Regular cardiac myocyte (primary cell): Measurements from ENCODE around the gene BASP1. TPM values are rescaled to one million over a fixed set of nuclear protein-coding genes. Genes with fewer than 3 reads are reported as not detected.

ENCODE experiments used
- total RNA-seq: library from RNA; depleted of rRNA; stranded (reverse); fragments of >200 nt; gene quantifications from 2 replicates; pipeline ENCODE4 v1.2.3, GENCODE V29; 2014

Gene BASP1, protein sequence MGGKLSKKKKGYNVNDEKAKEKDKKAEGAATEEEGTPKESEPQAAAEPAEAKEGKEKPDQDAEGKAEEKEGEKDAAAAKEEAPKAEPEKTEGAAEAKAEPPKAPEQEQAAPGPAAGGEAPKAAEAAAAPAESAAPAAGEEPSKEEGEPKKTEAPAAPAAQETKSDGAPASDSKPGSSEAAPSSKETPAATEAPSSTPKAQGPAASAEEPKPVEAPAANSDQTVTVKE
- total RNA-seq, result 113 and 161 TPM in 2 replicates

GRCh38 chr5:17217493-17218352 lies at the start of gene BASP1:
BASP1 (plus strand) TSS chr5:17217631; CDS start chr5:17275217, 57,586 bp downstream.

